Suprapubic skin (tissue), 4 donors: ENCODE data around the gene SEMA6A. TPM values are rescaled to one million over a fixed set of nuclear protein-coding genes. Genes with fewer than 3 reads are reported as not detected.

Experiments
- DNase-seq, 2 donors: peaks; one replicate each; pipeline ENCODE4 v3.0.0-alpha.2; 2019; ENCODE audit warnings: low spot score in 2 of 2
- H3K27ac ChIP-seq: fragments of 200-600 bp; sonication (generic); one replicate; pipeline ENCODE4 v1.5.1; 2019
- H3K27me3 ChIP-seq: fragments of 200-600 bp; sonication (generic); one replicate; pipeline ENCODE4 v1.5.1; 2019
- H3K36me3 ChIP-seq: fragments of 200-600 bp; sonication (generic); one replicate; pipeline ENCODE4 v1.5.1; 2019
- H3K4me1 ChIP-seq: fragments of 200-600 bp; sonication (generic); one replicate; pipeline ENCODE4 v1.5.1; 2019
- H3K4me3 ChIP-seq: fragments of 200-600 bp; sonication (generic); one replicate; pipeline ENCODE4 v1.5.1; 2019; ENCODE audit warnings: mild to moderate bottlenecking
- H3K9me3 ChIP-seq: fragments of 200-600 bp; sonication (generic); one replicate; pipeline ENCODE4 v1.5.1; 2019
- EP300 ChIP-seq: sonication (generic); formaldehyde crosslinking; IDR thresholded peaks from one replicate; pipeline ENCODE4 v1.6.1; 2017; ENCODE audit warnings: antibody characterized with exemption
- POLR2A ChIP-seq, 2 donors: fragments of 450-650 bp; IDR thresholded peaks; one replicate each; pipeline ENCODE4 v1.6.1; 2017; ENCODE audit warnings: antibody characterized with exemption in 2 of 2, mild to moderate bottlenecking in 2 of 2, moderate library complexity in 2 of 2
- POLR2AphosphoS5 ChIP-seq, 3 donors: sonication (generic); formaldehyde crosslinking; IDR thresholded peaks; one replicate each; pipeline ENCODE4 v1.6.1; 2017; ENCODE audit warnings: antibody characterized with exemption in 3 of 3
- WGBS: methylation state at CpG from one replicate; pipeline ENCODE4 v1.1.5; 2018; 5-methylcytosine and 5-hydroxymethylcytosine counted together
- total RNA-seq, 4 donors: library from RNA; depleted of rRNA; stranded (reverse); fragments of >200 nt; gene quantifications; one replicate each; pipeline ENCODE4 v1.1.0, GENCODE V29; 2016
- TF ChIP-seq, protein P1 (sequence below), 2 donors: fragments of 200-600 bp in 1 of 2; fragments of 450-650 bp in 1 of 2; sonication (generic) in 1 of 2; IDR thresholded peaks; one replicate each; pipeline ENCODE4 v1.5.1; 2016 to 2019; ENCODE audit warnings: antibody characterized with exemption in 2 of 2, mild to moderate bottlenecking in 1 of 2, moderate library complexity in 1 of 2

Gene SEMA6A
- total RNA-seq, 4 donors from 2014 or later = 7.4 to 27.8 (median 15.5) TPM

DNA sequence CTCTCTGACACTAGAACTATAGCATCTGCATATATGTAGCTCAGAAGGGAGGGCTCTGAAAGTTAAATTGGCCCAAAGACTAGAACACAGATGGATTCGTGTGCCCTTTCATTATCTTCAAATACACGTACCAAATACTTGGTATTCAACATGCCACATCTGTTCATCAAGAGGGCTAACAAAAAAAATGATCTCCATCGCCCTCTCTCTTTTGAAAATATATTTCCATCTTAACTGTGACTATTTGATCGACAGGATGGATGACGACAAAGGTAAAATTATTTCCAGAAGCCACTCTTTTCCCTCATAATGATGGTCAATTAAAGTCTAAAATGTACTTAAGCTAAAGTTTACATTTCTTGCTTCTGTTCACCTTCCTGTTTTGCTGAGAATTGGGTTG lies 77.0 kb downstream of the SEMA6A start:
- WGBS = 84% methylated on average over 5 of the region's 5 CpGs
- TF ChIP-seq POLR2A (IDR thresholded peaks at IDR 0.05) = no peak
- TF ChIP-seq, protein P1, sequence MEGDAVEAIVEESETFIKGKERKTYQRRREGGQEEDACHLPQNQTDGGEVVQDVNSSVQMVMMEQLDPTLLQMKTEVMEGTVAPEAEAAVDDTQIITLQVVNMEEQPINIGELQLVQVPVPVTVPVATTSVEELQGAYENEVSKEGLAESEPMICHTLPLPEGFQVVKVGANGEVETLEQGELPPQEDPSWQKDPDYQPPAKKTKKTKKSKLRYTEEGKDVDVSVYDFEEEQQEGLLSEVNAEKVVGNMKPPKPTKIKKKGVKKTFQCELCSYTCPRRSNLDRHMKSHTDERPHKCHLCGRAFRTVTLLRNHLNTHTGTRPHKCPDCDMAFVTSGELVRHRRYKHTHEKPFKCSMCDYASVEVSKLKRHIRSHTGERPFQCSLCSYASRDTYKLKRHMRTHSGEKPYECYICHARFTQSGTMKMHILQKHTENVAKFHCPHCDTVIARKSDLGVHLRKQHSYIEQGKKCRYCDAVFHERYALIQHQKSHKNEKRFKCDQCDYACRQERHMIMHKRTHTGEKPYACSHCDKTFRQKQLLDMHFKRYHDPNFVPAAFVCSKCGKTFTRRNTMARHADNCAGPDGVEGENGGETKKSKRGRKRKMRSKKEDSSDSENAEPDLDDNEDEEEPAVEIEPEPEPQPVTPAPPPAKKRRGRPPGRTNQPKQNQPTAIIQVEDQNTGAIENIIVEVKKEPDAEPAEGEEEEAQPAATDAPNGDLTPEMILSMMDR (IDR thresholded peaks at IDR 0.05) = no peak
- no peak for TF ChIP-seq EP300
- no peak for TF ChIP-seq POLR2AphosphoS5 (IDR thresholded peaks at IDR 0.05)
- Histone ChIP-seq H3K4me3 (no peak overlapping the region), H3K4me1 (peaks cover 3% of the 10 kb centered on the region), H3K27me3 (no peaks in the 10 kb centered on the region), H3K27ac (no peak overlapping the region), H3K9me3 (no peaks in the 10 kb centered on the region), H3K36me3 (peaks cover 19% of the 10 kb centered on the region)
- DNase-seq = no peak

DNA sequence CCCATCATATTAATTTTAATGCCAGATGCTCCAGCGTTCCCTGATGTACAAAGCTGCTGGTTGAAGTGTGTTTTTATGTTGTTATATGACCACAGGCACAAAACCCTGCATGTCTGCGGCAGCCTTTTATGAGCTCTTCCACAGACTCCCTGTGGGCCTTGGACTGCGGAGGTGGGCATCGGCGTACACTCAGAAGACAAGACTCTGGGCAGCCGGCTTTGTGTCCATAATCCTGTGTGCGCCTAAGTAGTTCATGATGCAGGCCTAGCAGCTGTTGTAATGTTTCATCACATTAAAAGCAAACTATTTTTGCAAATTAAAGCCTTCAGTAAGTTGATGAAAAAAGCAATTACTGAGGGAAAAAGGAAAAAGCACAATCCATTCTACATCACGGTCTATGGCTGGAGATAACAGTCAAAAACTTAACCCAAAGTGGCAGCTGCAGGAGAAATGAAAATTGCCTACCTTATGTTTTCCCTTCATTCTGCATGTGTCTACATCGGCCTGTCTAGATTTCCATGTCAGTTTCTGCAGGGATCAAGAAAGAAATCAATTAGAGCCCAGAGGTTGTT lies 78.8 kb downstream of the SEMA6A start:
- H3K4me1 ChIP-seq = no peaks in the 10 kb centered on the region
- DNase-seq = no peak
- no peak overlapping the region for H3K4me3 ChIP-seq
- no peak overlapping the region for H3K27ac ChIP-seq
- peaks cover 19% of the 10 kb centered on the region for H3K36me3 ChIP-seq
- WGBS = 85% methylated on average over 9 of the region's 9 CpGs
- TF ChIP-seq POLR2A (IDR thresholded peaks at IDR 0.05) = no peak
- no peak for TF ChIP-seq POLR2AphosphoS5 (IDR thresholded peaks at IDR 0.05)
- TF ChIP-seq EP300 = no peak
- TF ChIP-seq, protein P1 (IDR thresholded peaks at IDR 0.05) = no peak
- no peaks in the 10 kb centered on the region for H3K27me3 ChIP-seq
- no peaks in the 10 kb centered on the region for H3K9me3 ChIP-seq

DNA sequence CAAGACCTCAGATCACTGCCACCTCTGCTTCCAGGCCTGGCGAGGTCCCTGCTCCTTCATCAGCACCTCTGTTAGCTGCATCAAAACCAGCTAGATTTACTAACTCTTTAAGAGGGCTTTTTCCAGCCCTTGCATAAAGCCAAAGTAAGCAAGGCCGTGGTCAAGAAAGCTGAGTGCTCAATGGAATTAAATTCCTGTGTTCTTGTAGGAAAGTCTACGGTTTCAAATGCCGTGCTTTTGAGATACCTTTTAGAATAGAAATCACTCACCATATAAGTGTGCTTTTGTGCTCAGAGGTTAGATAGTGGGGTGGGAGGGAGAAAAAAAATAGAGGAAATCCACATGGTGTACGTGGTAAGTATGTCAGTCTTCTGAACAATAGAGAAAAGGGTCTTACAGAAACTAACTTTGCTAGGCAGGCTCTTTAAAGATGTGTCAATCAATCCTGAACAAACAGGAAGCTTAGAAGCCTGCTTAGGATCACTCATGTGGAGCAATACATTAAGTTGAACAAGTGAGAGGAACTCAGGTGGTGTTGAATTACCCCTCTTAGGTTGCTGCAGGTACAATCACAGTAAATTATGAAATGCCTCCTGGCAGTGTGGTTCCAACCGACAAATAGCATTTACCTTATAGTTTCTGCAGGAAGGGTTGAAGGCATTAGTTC lies 79.7 kb downstream of the SEMA6A start:
- 84% methylated on average over 6 of the region's 6 CpGs for WGBS

DNA sequence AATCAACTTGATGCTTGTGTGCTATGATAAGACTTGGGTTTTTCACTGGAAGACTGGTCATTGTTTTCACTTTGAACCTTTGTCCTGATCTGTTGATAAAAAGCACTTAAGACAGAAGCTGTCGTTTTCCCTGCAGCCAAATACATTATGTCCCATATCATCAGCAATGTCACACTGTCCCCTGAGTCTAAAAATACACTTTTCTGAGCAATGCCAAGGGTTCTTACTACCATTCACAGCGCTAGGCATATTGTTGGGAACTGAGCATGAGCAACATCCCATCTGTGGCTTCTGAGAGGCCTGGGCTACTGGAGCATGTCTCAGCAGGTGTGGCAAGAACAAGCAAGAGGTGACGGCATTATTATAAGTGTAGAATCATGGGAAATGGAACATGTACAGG lies 81.8 kb downstream of the SEMA6A start:
- Histone ChIP-seq H3K4me3 (no peak overlapping the region), H3K27ac (no peak overlapping the region), H3K4me1 (no peaks in the 10 kb centered on the region), H3K36me3 (peaks cover 38% of the 10 kb centered on the region), H3K27me3 (no peaks in the 10 kb centered on the region), H3K9me3 (no peaks in the 10 kb centered on the region)
- WGBS = 72% methylated on average over 3 of the region's 3 CpGs
- TF ChIP-seq, protein P1 (IDR thresholded peaks at IDR 0.05) = no peak
- TF ChIP-seq POLR2AphosphoS5 (IDR thresholded peaks at IDR 0.05) (no peak), EP300 (no peak), POLR2A (IDR thresholded peaks at IDR 0.05) (no peak)
- DNase-seq = no peak

More for the DNA sequence above, 79.7 kb downstream of the SEMA6A start:
- Histone ChIP-seq H3K4me1 (no peaks in the 10 kb centered on the region), H3K9me3 (no peaks in the 10 kb centered on the region), H3K27ac (no peak overlapping the region), H3K4me3 (no peak overlapping the region), H3K27me3 (no peaks in the 10 kb centered on the region), H3K36me3 (peaks cover 24% of the 10 kb centered on the region)
- TF ChIP-seq EP300 = no peak
- TF ChIP-seq, protein P1 (IDR thresholded peaks at IDR 0.05) = no peak
- no peak for TF ChIP-seq POLR2A (IDR thresholded peaks at IDR 0.05)
- no peak for TF ChIP-seq POLR2AphosphoS5 (IDR thresholded peaks at IDR 0.05)
- no peak for DNase-seq

GRCh38 chr5:116492016-116492623 lies 82.5 kb downstream of the SEMA6A start:
- TF ChIP-seq POLR2AphosphoS5 (IDR thresholded peaks at IDR 0.05) = no peak
- TF ChIP-seq, protein P1 (IDR thresholded peaks at IDR 0.05) = no peak
- no peak for TF ChIP-seq EP300
- no peak for TF ChIP-seq POLR2A (IDR thresholded peaks at IDR 0.05)
- H3K36me3 ChIP-seq = peaks cover 42% of the 10 kb centered on the region
- DNase-seq = no peak

More at GRCh38 chr5:116492016-116492623, 82.5 kb downstream of the SEMA6A start:
- H3K27ac ChIP-seq = no peak overlapping the region
- H3K9me3 ChIP-seq = no peaks in the 10 kb centered on the region
- 68% methylated on average over 3 of the region's 3 CpGs for WGBS
- no peaks in the 10 kb centered on the region for H3K4me1 ChIP-seq
- H3K27me3 ChIP-seq = no peaks in the 10 kb centered on the region
- H3K4me3 ChIP-seq = no peak overlapping the region
